NCI-H1092 (cell line): ENCODE data around the gene PPP6R2.
"Not testable (repeated sequence)": the region's sequence is repeated elsewhere in the genome, so short reads cannot be mapped to it uniquely, and the experiment has no call there.

Experiments used
- DNase-seq: peaks from one replicate; lab custom pipeline; 2025; lab: John Stamatoyannopoulos, UW

PPP6R2 gene

GRCh38 chr22:50398831-50399648, 55.9 kb downstream of the PPP6R2 start:
- no peak for DNase-seq

- no peak for DNase-seq
Measured at GRCh38 chr22:50399751-50400331, 56.7 kb downstream of the PPP6R2 start.

DNA sequence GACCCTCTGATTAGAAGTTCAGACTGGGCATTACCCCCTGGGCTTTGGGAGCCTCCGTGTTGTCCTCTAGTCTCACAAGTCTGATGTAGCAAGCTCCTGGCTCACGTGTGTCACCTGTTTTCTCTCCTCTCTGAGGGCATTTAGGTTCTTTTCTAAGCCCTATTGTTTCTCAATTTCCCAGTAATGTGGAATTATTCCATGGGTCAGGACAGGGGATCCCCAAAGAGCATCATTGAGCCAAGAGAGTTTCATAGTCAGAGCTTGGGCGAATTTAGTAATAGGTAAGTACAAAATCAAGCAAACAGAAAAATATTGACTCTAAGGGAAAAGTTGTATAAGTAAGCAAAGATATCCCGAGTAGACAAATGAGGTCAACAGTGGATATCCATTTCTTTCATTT, 57.3 kb downstream of the PPP6R2 start:
- DNase-seq, result no peak

DNA sequence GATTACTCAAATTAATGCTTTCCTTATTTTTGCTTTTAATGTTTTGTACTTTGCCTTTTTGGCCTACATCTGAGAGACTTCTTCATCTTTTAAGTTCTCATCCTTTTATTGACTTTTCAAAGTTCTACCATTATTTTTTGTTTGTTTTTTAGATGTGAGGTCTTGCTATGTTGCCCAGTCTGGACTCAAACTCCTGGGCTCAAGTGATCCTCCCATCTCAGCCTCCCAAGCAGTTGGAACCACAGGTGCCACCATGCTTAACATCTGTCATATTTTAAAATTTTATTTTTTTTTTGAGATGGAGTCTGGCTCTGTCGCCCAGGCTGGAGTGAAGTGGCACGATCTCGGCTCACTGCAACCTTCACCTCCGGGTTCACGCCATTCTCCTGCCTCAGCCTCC, 57.8 kb downstream of the PPP6R2 start:
- DNase-seq, result no peak

- DNase-seq, result no peak
Measured at GRCh38 chr22:50401907-50402306, 58.8 kb downstream of the PPP6R2 start.

DNA sequence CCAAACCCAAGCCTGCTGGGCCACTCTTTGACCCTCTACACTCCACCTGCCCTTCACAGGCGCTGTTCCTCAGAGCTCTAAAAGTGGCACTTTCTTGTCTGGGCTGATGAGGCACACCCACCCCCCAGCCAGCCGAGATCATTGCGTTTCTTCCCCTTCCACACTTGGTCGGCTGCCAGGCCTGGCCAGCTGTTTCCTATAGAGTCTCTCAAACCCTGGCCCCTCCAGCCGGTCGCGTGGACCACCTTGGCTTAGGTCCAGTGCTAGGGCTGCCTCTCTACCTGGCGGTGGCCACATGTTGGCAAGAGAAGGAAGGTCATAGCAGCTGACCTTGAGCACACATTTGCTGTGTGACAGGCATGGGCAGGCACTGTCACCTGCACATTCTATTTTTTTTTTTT, 60.6 kb downstream of the PPP6R2 start:
- peak; percentile 5 for DNase-seq

GRCh38 chr22:50406416-50407170, 63.5 kb downstream of the PPP6R2 start:
- no peak for DNase-seq

- no peak for DNase-seq
Measured at GRCh38 chr22:50408311-50408710, 65.2 kb downstream of the PPP6R2 start.

DNA sequence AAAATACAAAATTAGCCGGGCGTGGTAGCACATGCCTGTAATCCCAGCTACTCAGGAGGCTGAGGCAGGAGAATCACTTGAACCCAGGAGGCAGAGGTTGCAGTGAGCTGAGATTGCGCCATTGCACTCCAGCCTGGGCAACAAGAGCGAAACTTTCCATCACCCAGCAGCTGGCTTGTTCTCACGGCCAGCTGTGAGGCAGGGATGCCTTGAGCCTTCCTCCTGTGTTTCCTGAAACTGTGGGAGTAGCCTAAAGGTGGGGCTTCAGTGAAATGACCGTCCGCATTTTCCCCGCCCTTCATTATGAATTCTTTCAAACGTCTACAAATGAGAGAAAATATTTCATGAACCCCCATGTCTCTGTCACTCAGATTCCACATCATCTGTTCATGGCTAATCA, 65.8 kb downstream of the PPP6R2 start:
- DNase-seq, result not testable (repeated sequence)

DNA sequence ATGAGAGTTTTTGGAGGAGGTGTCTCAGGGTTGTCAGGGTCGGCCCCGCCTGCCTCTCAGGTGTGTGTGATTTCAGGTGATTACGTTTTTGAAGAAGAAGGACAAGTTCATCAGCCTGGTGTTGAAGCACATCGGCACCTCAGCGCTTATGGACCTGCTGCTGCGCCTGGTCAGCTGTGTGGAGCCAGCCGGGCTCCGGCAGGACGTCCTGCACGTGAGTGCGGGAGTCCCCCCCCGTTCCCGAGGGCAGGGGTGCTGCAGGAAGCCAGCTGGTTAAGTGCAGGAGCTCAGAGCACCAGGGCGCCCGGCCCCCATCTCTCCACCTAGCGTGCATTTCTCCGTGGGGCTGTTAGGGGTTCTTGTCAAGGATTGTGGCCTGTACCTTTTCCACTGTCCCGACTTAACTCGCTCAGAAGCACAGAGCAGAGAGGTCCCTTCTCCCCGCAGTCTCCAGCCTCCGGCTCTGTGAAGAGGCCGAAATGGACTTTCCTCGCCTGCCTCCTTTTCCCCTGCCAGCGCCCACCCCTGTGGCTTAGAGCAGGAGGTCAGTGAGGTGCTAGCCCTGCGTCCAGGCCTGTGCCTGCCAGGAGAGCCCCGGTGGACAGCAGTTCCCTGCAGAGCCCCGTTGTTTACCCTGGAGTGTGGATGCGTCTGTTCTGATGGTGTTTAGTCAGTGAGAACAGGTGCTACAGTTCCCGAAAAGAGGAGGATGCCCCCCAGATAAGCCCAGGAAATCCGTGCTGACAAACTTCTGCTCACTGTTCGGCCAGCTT, 71.5 kb downstream of the PPP6R2 start:
- DNase-seq, result no peak

DNA sequence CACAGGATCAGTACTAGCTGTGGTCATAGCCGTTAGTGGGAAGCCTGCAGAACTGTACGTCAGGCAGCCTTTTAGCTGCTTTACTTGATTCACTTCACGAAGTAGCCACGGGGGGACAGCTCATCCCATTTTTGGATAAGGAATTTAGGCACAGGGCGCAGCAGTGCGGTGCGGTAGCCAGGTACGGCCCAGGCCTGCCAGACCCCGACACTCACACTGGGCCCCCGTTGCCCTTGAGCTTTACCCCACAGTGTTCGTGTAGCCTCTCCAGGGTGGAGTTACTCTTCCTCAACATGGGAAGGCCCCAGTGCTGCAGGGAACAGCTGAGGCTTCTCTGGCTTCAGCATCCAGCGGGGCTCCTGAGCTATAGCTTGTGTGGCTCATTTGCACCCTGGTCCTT, 72.3 kb downstream of the PPP6R2 start:
- DNase-seq, result no peak

DNA sequence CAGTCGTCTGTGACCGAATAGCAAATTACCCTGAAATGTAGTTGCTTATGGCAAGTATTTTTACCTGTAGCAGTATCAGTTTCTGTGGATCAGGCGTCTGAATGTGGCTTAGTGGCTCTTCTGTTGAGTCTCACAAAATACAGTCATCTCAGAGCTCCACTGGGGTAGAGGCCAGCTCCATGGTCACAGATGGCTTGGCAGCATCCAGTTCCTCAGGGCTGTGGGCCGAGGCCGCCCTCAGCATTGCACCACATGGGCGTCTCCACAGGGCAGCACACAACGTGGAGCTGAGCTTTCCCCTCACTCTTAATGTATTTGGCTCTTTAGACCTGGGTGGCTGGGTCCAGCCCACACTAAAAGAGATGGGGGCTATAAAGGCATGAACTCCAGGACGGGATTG, 73.9 kb downstream of the PPP6R2 start:
- DNase-seq, result no peak

GRCh38 chr22:50417411-50418210, 74.5 kb downstream of the PPP6R2 start:
- DNase-seq, result no peak

DNA sequence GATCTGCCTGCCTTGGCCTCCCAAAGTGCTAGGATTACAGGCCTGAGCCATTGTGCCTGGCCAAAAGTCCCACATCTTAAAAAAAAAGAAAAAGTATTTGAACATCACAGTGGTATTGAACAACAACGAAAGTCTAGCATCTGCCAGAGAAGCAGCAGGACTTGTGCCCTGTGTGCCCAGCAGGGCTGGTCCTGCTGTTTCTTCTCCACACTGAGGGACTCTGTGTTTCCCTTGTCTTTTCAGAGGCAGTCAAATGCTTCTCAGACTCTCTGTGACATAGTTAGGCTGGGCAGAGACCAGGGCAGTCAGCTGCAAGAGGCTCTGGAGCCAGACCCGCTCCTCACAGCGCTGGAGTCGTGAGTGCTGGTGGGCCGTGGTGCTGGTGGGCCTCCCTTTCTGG, 75.5 kb downstream of the PPP6R2 start:
- no peak for DNase-seq

- no peak for DNase-seq
Measured at GRCh38 chr22:50419116-50419515, 76.0 kb downstream of the PPP6R2 start.

DNA sequence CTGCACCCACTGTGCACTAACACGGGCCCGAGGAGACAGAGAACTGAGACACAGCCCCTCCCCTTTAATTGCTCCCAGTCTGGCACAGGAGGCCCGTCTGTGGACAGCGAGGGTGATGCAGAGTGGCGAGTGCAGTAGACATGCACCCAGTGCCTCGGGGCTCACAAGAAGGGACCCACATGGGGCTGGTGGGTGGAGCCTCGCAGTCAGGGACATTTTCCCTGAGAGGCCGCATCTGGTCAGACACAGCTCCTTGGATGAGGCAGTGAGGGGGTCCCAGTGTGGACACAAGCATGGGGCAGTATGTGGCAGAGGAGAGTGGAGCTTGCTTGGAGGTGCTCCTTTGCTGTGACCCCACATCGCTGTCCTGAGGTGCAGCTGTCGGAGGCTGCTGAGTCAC, 76.9 kb downstream of the PPP6R2 start:
- DNase-seq, result no peak

GRCh38 chr22:50420581-50420980, 77.5 kb downstream of the PPP6R2 start:
- no peak for DNase-seq

- DNase-seq, result no peak
Measured at GRCh38 chr22:50422046-50422445, 78.9 kb downstream of the PPP6R2 start.

GRCh38 chr22:50422961-50423815, 80.1 kb downstream of the PPP6R2 start:
- no peak for DNase-seq

GRCh38 chr22:50423956-50424355, 80.8 kb downstream of the PPP6R2 start:
- DNase-seq, result no peak
